Osteoblast (primary cell): ENCODE measurements around the gene KIR3DL1. TPM values are rescaled to one million over a fixed set of nuclear protein-coding genes. Genes with fewer than 3 reads are reported as not detected.
"Not testable (repeated sequence)": the region's sequence is repeated elsewhere in the genome, so short reads cannot be mapped to it uniquely, and the experiment has no call there.

Experiments used
- DNase-seq: peaks from one replicate; pipeline ENCODE4 v3.0.0; 2011; ENCODE audit warnings: low spot score, mixed read lengths; ENCODE audit not compliant: insufficient read length; ENCODE audit errors: missing footprints
- H2AFZ ChIP-seq: 2 replicates; pipeline ENCODE4 v1.6.0; 2011; ENCODE audit warnings: mild to moderate bottlenecking, low read length
- H3K27ac ChIP-seq: 2 replicates; pipeline ENCODE4 v1.5.1; 2011; ENCODE audit warnings: mild to moderate bottlenecking, low read depth, low read length, moderate library complexity
- H3K27me3 ChIP-seq: 2 replicates; pipeline ENCODE4 v1.6.0; 2012; ENCODE audit warnings: mild to moderate bottlenecking, control low read depth, inconsistent platforms, low read length, moderate library complexity; ENCODE audit not compliant: insufficient read depth
- H3K36me3 ChIP-seq: 2 replicates; pipeline ENCODE4 v1.5.1; 2011; ENCODE audit warnings: mild to moderate bottlenecking, low read length, control low read depth, moderate library complexity; ENCODE audit not compliant: insufficient read depth
- H3K4me1 ChIP-seq: 2 replicates; pipeline ENCODE4 v1.5.1; 2011; ENCODE audit warnings: mild to moderate bottlenecking, low read length, control low read depth, moderate library complexity; ENCODE audit not compliant: insufficient read depth
- H3K4me2 ChIP-seq: 2 replicates; pipeline ENCODE4 v1.6.0; 2011; ENCODE audit warnings: mild to moderate bottlenecking, low read length; ENCODE audit not compliant: insufficient read depth
- H3K4me3 ChIP-seq: fragments of 200-600 bp; sonication (generic); 3 replicates; pipeline ENCODE4 v1.5.1; 2012; ENCODE audit warnings: mild to moderate bottlenecking, low read length, inconsistent platforms; ENCODE audit not compliant: insufficient read depth
- H3K79me2 ChIP-seq: 2 replicates; pipeline ENCODE4 v1.6.0; 2012; ENCODE audit warnings: mild to moderate bottlenecking, low read length, control low read depth, inconsistent platforms; ENCODE audit not compliant: insufficient read depth
- H3K9me3 ChIP-seq: 2 replicates; pipeline ENCODE4 v1.5.1; 2011; ENCODE audit warnings: low read depth, low read length, control low read depth
- H4K20me1 ChIP-seq: 2 replicates; pipeline ENCODE4 v1.6.0; 2012; ENCODE audit warnings: mild to moderate bottlenecking, low read length, control low read depth; ENCODE audit not compliant: insufficient read depth
- CTCF ChIP-seq: IDR thresholded peaks from 2 replicates; pipeline ENCODE4 v1.5.1; 2011; ENCODE audit warnings: mild to moderate bottlenecking, low read depth, low read length, moderate library complexity; ENCODE audit errors: extremely low read depth
- total RNA-seq: library from RNA; depleted of rRNA; stranded (reverse); fragments of >200 nt; gene quantifications from 2 replicates; pipeline ENCODE4 v1.2.3, GENCODE V29; 2012

Gene KIR3DL1
- total RNA-seq, 1 donor = not detected

GRCh38 chr19:54778896-54779295 lies 37.4 kb upstream of the KIR3DL1 start:
- not testable (repeated sequence) for H3K4me2 ChIP-seq, H3K27me3 ChIP-seq, H2AFZ ChIP-seq, H3K79me2 ChIP-seq, H3K4me3 ChIP-seq, H3K4me1 ChIP-seq, H3K36me3 ChIP-seq, H3K9me3 ChIP-seq, DNase-seq, H4K20me1 ChIP-seq, H3K27ac ChIP-seq

GRCh38 chr19:54782916-54783315 lies 33.4 kb upstream of the KIR3DL1 start:
- H3K4me2 ChIP-seq, H3K4me3 ChIP-seq, H3K4me1 ChIP-seq, DNase-seq, H3K79me2 ChIP-seq, H3K9me3 ChIP-seq, H2AFZ ChIP-seq, H3K27ac ChIP-seq, H3K36me3 ChIP-seq, H3K27me3 ChIP-seq, H4K20me1 ChIP-seq: not testable (repeated sequence)

- not testable (repeated sequence) for H2AFZ ChIP-seq, H3K27me3 ChIP-seq, H3K4me1 ChIP-seq, H3K79me2 ChIP-seq, DNase-seq, H3K27ac ChIP-seq, H3K36me3 ChIP-seq, H4K20me1 ChIP-seq, H3K4me3 ChIP-seq, H3K4me2 ChIP-seq, H3K9me3 ChIP-seq
Observed at GRCh38 chr19:54786091-54786723, 30.1 kb upstream of the KIR3DL1 start.

GRCh38 chr19:54788154-54788553 lies 28.1 kb upstream of the KIR3DL1 start:
- DNase-seq, H3K36me3 ChIP-seq: not testable (repeated sequence)

GRCh38 chr19:54790711-54791110 lies 25.6 kb upstream of the KIR3DL1 start:
- H4K20me1 ChIP-seq = no peaks in the 10 kb centered on the region
- H3K4me1 ChIP-seq = no peaks in the 10 kb centered on the region
- H3K4me3 ChIP-seq = no peak overlapping the region
- no peak overlapping the region for H3K27ac ChIP-seq
- no peak for DNase-seq
- no peak overlapping the region for H3K4me2 ChIP-seq
- no peaks in the 10 kb centered on the region for H3K79me2 ChIP-seq
- no peak for TF ChIP-seq CTCF
- no peaks in the 10 kb centered on the region for H3K27me3 ChIP-seq
- H3K9me3 ChIP-seq = no peaks in the 10 kb centered on the region
- no peak overlapping the region for H2AFZ ChIP-seq
- H3K36me3 ChIP-seq = no peaks in the 10 kb centered on the region

More at GRCh38 chr19:54788154-54788553, 28.1 kb upstream of the KIR3DL1 start:
- not testable (repeated sequence) for H3K9me3 ChIP-seq, H3K4me2 ChIP-seq, H2AFZ ChIP-seq, H3K79me2 ChIP-seq, H3K4me1 ChIP-seq, H3K4me3 ChIP-seq, H3K27me3 ChIP-seq, H3K27ac ChIP-seq, H4K20me1 ChIP-seq

- Histone ChIP-seq H3K79me2 (no peaks in the 10 kb centered on the region), H3K4me3 (no peak overlapping the region), H2AFZ (no peak overlapping the region), H3K4me1 (no peaks in the 10 kb centered on the region), H3K36me3 (no peaks in the 10 kb centered on the region), H3K27ac (no peak overlapping the region), H3K9me3 (no peaks in the 10 kb centered on the region), H3K4me2 (no peak overlapping the region), H4K20me1 (no peaks in the 10 kb centered on the region), H3K27me3 (no peaks in the 10 kb centered on the region)
- DNase-seq = no peak
- TF ChIP-seq CTCF = no peak
Observed at GRCh38 chr19:54791476-54791875, 24.8 kb upstream of the KIR3DL1 start.
